GM13976 (cell line): Measurements from ENCODE around the gene RTP3.

Experiments
- DNase-seq: peaks from one replicate; pipeline ENCODE4 v3.0.0; 2012; ENCODE audit warnings: low spot score
- in situ Hi-C: fragments of 300-500 bp; cut with MboI; formaldehyde crosslinking; loops from one replicate; pipeline ENCODE4 v1.12.0; 2022; ENCODE audit warnings: low sequenced_read_pairs, mixed read lengths, inconsistent platforms; ENCODE audit not compliant: unreplicated experiment
- TF ChIP-seq, protein P1 (sequence below): IDR thresholded peaks from 2 replicates; pipeline ENCODE4 v1.5.1; 2012; ENCODE audit warnings: borderline replicate concordance, mild to moderate bottlenecking; ENCODE audit not compliant: insufficient read depth; ENCODE audit errors: extremely low read depth, missing control alignments, control extremely low read depth

The RTP3 gene

DNA sequence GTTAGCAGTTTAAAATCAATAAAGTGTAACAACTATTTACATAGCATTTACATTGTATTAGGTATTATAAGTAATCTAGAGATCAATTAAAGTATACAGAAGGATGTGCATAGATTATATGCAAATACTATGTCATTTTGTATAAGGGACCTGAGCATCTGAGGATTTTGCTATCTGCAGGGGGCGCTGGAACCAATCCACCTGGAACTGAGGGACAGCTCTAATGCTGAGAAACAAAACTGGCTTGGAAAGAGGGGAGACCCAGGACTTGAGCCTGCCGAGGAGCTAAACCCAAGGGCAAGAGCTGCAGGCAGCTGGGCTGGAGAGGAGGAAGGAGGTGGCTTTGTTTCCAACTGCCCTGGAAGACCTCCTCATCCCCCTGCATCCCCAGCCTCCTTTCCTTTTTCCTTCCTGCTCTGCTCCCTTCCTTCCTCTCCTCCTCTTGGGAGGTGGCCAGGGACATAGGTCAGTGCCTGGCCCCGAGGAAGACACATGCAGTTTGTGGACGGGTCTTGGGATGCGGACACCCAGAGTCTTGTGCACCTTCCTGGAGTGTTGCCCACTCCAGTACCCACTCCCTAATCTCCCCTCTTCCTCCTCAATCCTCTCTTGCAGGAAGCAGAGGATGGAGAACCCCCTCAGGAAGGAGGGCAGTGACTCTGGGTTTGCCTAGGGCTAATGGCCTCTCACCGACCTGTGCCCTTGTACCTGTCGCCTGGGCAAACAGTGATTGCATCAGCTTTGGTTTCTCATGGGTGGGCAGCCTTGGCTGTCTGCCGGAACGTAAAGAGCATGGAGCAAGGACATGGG is 825 bp upstream of the RTP3 start:
- in situ Hi-C loops: no loop called here
- DNase-seq: peak; percentile 58
- TF ChIP-seq, protein P1, sequence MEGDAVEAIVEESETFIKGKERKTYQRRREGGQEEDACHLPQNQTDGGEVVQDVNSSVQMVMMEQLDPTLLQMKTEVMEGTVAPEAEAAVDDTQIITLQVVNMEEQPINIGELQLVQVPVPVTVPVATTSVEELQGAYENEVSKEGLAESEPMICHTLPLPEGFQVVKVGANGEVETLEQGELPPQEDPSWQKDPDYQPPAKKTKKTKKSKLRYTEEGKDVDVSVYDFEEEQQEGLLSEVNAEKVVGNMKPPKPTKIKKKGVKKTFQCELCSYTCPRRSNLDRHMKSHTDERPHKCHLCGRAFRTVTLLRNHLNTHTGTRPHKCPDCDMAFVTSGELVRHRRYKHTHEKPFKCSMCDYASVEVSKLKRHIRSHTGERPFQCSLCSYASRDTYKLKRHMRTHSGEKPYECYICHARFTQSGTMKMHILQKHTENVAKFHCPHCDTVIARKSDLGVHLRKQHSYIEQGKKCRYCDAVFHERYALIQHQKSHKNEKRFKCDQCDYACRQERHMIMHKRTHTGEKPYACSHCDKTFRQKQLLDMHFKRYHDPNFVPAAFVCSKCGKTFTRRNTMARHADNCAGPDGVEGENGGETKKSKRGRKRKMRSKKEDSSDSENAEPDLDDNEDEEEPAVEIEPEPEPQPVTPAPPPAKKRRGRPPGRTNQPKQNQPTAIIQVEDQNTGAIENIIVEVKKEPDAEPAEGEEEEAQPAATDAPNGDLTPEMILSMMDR: no peak

DNA sequence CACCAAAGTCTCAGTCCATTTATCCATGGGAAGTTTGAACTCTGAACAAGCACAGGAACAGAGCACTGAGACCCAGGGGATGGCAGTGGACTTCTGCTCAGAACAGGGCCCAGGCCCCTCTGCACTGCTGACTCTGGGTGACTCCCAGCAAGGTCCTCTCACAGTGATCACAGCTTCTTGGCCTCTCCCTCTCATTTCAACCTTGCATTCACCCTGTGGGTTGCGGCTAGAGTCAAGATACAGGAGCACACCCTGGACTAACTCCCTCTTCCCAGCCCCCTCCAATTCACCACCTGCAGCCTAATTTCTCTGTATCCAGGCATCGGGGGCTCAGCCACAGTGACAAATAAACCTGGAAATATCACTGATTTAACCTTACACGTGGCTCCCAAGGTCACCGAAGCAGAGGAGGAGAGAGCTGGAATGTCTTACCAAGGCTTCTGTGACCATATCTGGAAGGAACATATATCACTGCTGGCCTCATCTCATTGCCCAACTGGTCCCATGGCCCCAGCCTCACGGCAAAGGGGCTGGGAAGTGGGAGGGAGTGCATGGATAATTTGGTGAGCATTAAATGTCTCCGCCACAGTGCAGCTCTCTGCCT is 1.2 kb downstream of the RTP3 start:
- TF ChIP-seq, protein P1: no peak
- in situ Hi-C loops: no loop called here

DNA sequence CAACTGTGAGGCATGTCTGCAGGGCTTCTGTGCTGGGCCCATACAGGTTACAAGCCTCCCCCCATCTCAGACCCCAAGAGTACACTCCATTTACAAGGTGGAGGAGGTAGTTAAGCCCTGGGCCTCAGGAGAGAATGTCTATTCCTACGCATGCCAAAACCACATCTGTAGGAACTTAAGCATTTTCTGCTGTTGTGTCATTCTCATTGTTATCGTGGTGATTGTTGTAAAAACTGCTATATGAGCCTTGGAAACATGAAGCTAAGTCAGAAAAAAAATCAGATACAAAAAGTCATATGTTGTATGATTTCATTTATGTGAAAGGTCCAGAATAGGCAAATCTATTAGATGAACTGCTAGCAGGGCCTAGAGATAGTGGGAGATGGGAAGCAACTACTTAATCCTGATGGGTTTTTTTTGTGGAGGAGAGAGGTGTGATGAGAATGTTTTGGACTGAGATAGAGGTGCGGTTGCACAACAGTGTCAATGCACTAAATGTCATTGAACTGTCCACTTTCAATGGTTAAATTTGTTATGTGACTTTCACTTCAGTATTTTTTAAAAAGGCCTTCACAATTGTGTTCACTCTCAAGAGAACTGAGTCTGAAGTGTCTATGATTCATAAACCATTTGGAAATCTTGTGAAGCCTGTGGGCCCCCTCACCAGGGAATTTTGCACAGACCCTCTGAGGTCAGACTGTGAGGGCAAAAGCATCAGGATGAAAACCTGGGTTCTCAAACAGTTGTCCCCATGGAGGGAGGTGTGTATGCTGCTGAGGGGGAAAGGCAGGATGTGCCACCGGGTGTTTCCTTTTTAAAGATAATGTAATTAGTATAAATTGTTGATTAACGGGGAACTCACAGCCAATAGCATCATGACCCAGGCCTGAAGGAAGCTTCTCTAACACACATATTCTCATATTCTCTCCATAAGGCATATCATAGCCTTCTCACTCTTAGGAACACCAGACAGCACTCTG is 3.2 kb downstream of the RTP3 start:
- no peak for DNase-seq
- in situ Hi-C loops: loop anchor here (5.0 kb wide), 1 partner anchor 46 kb away; no protein-coding TSS in a partner anchor
- TF ChIP-seq, protein P1: no peak

More for the DNA sequence above, 1.2 kb downstream of the RTP3 start:
- no peak for DNase-seq

DNA sequence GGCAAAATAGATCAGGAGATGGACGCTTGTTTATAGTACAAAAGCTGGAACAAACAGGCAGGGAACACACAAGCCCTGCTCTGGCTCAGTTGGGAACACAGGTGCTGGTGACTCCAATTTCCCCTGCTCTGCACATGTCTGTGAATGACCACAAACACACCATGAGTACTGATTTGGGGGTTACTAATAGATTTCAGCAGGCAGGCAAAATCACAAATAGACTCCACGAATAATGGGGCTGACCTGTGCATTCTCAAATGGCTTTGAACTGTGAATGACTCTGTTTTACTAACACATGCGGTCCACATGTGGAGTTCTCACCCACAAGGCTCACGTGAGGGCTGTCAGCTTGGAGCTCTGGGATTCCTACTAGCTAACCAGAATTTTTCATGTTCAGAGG is 3.9 kb downstream of the RTP3 start:
- in situ Hi-C loops: loop anchor here (5.0 kb wide), 1 partner anchor 46 kb away; no protein-coding TSS in a partner anchor
- TF ChIP-seq, protein P1: no peak

DNA sequence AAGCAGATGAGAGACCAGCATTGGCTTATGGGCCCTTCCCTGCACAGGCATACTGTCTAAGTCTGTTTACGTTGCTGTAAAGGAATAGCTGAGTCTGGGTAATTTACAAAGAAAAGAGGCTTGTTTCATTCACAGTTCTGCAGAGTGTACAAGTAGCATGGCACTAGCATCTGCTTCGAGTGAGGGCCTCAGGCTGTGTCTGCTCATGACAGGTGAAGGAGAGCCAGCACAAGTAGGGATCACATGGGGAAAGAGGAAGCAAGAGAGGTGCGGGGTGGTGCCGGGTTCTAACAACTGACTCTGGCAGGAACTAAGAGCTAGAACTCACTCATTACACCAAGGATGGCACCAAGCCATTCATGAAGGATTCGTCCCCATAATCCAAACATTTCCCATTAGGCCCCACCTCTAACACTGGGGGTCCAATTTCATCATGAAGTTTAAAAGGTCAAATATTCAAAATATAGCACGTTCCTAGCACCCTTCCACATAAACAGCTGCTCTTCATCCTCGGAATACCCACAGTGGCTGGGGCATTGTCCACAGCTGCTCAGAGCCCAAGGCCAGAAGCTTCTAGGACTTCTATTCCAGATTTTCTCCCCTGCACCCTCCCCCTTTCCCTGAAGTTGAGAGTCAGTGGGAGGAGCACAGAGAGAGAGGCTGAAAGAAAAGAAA is 5.6 kb downstream of the RTP3 start:
- no peak for DNase-seq

More for the DNA sequence above, 3.9 kb downstream of the RTP3 start:
- DNase-seq: no peak

More for the DNA sequence above, 5.6 kb downstream of the RTP3 start:
- TF ChIP-seq, protein P1: no peak
- in situ Hi-C loops: loop anchor here (5.0 kb wide), 1 partner anchor 44 kb away; no protein-coding TSS in a partner anchor
